ENCODE measurements around the gene ELSPBP1.

DNA sequence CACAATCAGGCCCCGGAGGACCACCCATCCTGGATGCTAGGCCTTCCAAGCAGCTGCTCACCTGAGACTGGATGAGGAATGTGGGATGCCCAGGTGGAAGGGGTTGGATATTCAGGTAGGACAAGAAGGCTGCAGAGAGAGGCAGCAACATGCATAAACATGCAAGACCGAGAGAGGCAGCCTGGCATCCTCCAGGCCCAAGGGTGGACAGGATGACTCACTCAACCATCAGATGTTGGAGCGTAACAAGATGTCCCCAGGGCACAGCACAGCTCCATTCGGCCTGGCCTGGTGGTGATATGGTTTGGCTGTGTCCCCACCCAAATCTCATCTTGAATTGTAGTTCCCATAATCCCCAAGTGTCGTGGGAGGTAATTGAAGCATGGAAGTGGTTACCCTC is 59.4 kb downstream of the ELSPBP1 start:
- TF ChIP-seq CTCF (IDR thresholded peaks at IDR 0.05; ENCODE audit: low read depth, low read length) = no peak
- no peak for TF ChIP-seq EZH2phosphoT487 (IDR thresholded peaks at IDR 0.05; ENCODE audit: low read depth)

Measured in OCI-LY3 (cell line).